HUES48 (cell line): ENCODE data around the gene KIF12.

ENCODE experiments used
- H3K27ac ChIP-seq: one replicate; pipeline ENCODE4 v1.7.0; 2013; ENCODE audit warnings: low read depth, low read length, inconsistent platforms
- H3K27me3 ChIP-seq: 2 replicates; pipeline ENCODE4 v1.6.1; 2013; ENCODE audit warnings: mild to moderate bottlenecking, low read length; ENCODE audit not compliant: control insufficient read depth, insufficient read depth
- H3K36me3 ChIP-seq: 2 replicates; pipeline ENCODE4 v1.6.1; 2013; ENCODE audit warnings: low read length; ENCODE audit not compliant: control insufficient read depth, insufficient read depth
- H3K4me1 ChIP-seq: 2 replicates; pipeline ENCODE4 v1.6.1; 2013; ENCODE audit warnings: mild to moderate bottlenecking, low read length; ENCODE audit not compliant: control insufficient read depth, insufficient read depth
- H3K4me3 ChIP-seq: 2 replicates; pipeline ENCODE4 v1.5.1; 2013; ENCODE audit warnings: mild to moderate bottlenecking, low read depth, low read length
- H3K9ac ChIP-seq: 2 replicates; pipeline ENCODE4 v1.6.1; 2013; ENCODE audit warnings: mild to moderate bottlenecking, low read depth, low read length, moderate library complexity
- H3K9me3 ChIP-seq: 2 replicates; pipeline ENCODE4 v1.6.1; 2013; ENCODE audit warnings: low read length; ENCODE audit not compliant: control insufficient read depth, insufficient read depth

The KIF12 gene

GRCh38 chr9:114112778-114113584 lies 13.9 kb upstream of the KIF12 start:
- Histone ChIP-seq H3K36me3 (no peaks in the 10 kb centered on the region), H3K4me1 (peaks cover 8% of the 10 kb centered on the region; the same call in 1 of the 2 replicates), H3K27me3 (peaks cover 26% of the 10 kb centered on the region), H3K4me3 (no peak overlapping the region), H3K9ac (no peak overlapping the region), H3K27ac (no peak overlapping the region), H3K9me3 (no peaks in the 10 kb centered on the region)

DNA sequence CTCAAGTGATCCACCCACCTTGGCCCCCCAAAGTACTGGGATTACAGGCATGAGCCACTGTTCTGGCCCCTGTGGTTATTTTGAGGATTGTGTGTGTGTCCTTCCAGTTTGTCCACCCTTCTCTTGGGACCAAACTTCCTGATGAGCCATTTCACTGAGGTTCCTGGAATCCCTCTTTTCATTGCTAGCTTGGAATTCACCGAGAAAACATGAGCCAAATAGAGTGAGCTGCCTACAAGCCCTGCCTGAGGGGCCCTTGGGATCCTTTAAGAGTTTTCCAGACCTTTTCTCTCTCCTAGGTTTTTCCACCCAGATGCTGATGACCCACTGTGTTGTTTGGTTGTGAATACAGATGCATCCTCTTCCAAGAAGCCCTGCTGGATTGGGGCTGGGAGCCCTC lies 13.2 kb upstream of the KIF12 start:
- Histone ChIP-seq H3K27ac (no peak overlapping the region), H3K4me1 (peaks cover 8% of the 10 kb centered on the region; the same call in 1 of the 2 replicates), H3K4me3 (no peak overlapping the region), H3K9me3 (no peaks in the 10 kb centered on the region), H3K27me3 (peaks cover 28% of the 10 kb centered on the region), H3K36me3 (no peaks in the 10 kb centered on the region), H3K9ac (no peak overlapping the region)

DNA sequence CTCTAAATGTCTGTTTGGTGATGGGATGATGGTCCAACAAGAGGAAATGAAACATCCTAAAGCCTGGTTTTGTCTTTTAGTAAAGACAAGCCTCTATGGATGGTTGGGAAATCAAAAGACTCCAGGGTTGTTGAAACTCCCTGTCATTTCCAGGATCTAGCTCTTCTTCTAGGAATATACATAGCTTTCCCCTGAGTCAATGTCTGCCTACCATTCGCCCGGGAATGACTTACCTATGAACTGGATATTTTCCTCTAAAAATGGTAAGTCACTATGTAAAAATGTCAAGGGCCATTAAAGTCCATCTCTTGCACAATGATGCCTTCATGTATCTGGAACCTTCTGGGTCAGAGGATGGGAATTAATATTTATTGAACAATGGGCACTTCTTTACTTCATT lies 11.1 kb upstream of the KIF12 start:
- no peaks in the 10 kb centered on the region for H3K9me3 ChIP-seq
- peaks cover 31% of the 10 kb centered on the region for H3K27me3 ChIP-seq
- H3K27ac ChIP-seq = no peak overlapping the region
- no peaks in the 10 kb centered on the region for H3K36me3 ChIP-seq
- H3K9ac ChIP-seq = no peak overlapping the region
- H3K4me3 ChIP-seq = no peak overlapping the region
- peaks cover 8% of the 10 kb centered on the region; the same call in 1 of the 2 replicates for H3K4me1 ChIP-seq

- Histone ChIP-seq H3K4me3 (no peak overlapping the region), H3K27me3 (peaks cover 37% of the 10 kb centered on the region), H3K27ac (no peak overlapping the region), H3K9ac (no peak overlapping the region), H3K36me3 (no peaks in the 10 kb centered on the region), H3K4me1 (peaks cover 8% of the 10 kb centered on the region; the same call in 1 of the 2 replicates), H3K9me3 (no peaks in the 10 kb centered on the region)
Observed at GRCh38 chr9:114109124-114109523, 10.0 kb upstream of the KIF12 start.

GRCh38 chr9:114108016-114108833 lies 9.1 kb upstream of the KIF12 start:
- H3K9ac ChIP-seq = no peak overlapping the region
- H3K36me3 ChIP-seq = no peaks in the 10 kb centered on the region
- no peak overlapping the region for H3K4me3 ChIP-seq
- no peak overlapping the region for H3K27ac ChIP-seq
- peaks cover 8% of the 10 kb centered on the region; the same call in 1 of the 2 replicates for H3K4me1 ChIP-seq
- peaks cover 32% of the 10 kb centered on the region for H3K27me3 ChIP-seq
- H3K9me3 ChIP-seq = no peaks in the 10 kb centered on the region

GRCh38 chr9:114107286-114108001 lies 8.4 kb upstream of the KIF12 start:
- Histone ChIP-seq H3K36me3 (no peaks in the 10 kb centered on the region), H3K4me1 (peaks cover 8% of the 10 kb centered on the region; the same call in 1 of the 2 replicates), H3K4me3 (no peak overlapping the region), H3K27me3 (peaks cover 31% of the 10 kb centered on the region), H3K9me3 (no peaks in the 10 kb centered on the region), H3K27ac (no peak overlapping the region), H3K9ac (no peak overlapping the region)

GRCh38 chr9:114105236-114105635 lies 6.1 kb upstream of the KIF12 start:
- H3K4me1 ChIP-seq = peaks cover 8% of the 10 kb centered on the region; the same call in 1 of the 2 replicates
- no peak overlapping the region for H3K4me3 ChIP-seq
- peaks cover 26% of the 10 kb centered on the region for H3K27me3 ChIP-seq
- no peaks in the 10 kb centered on the region for H3K9me3 ChIP-seq
- no peaks in the 10 kb centered on the region for H3K36me3 ChIP-seq
- no peak overlapping the region for H3K9ac ChIP-seq
- no peak overlapping the region for H3K27ac ChIP-seq

- Histone ChIP-seq H3K27me3 (peaks cover 31% of the 10 kb centered on the region), H3K9me3 (no peaks in the 10 kb centered on the region), H3K27ac (no peak overlapping the region), H3K9ac (no peak overlapping the region), H3K4me1 (no peaks in the 10 kb centered on the region), H3K36me3 (no peaks in the 10 kb centered on the region), H3K4me3 (no peak overlapping the region)
Observed at GRCh38 chr9:114102484-114102883, 3.4 kb upstream of the KIF12 start.

GRCh38 chr9:114100536-114100935 lies 1.4 kb upstream of the KIF12 start:
- no peak overlapping the region for H3K27ac ChIP-seq
- no peak overlapping the region for H3K4me3 ChIP-seq
- no peaks in the 10 kb centered on the region for H3K36me3 ChIP-seq
- H3K9ac ChIP-seq = no peak overlapping the region
- H3K9me3 ChIP-seq = no peaks in the 10 kb centered on the region
- H3K27me3 ChIP-seq = peaks cover 35% of the 10 kb centered on the region
- H3K4me1 ChIP-seq = no peaks in the 10 kb centered on the region

GRCh38 chr9:114099669-114100270 lies 678 bp upstream of the KIF12 start:
- Histone ChIP-seq H3K4me1 (no peaks in the 10 kb centered on the region), H3K9me3 (no peaks in the 10 kb centered on the region), H3K36me3 (no peaks in the 10 kb centered on the region), H3K9ac (no peak overlapping the region), H3K27me3 (peaks cover 28% of the 10 kb centered on the region), H3K4me3 (no peak overlapping the region), H3K27ac (no peak overlapping the region)
